Keratinocyte (primary cell): ENCODE results near the gene FA2H.

Experiments
- CTCF ChIP-seq, 3 experiments: IDR thresholded peaks in 1 of 3; conservative IDR thresholded peaks in 1 of 3; optimal IDR thresholded peaks in 1 of 3; 2 replicates in 2 of 3; 3 replicates in 1 of 3; pipeline versions ENCODE3 to v1.5.1; 2011; ENCODE audit warnings: low read length in 3 of 3, mild to moderate bottlenecking in 3 of 3, moderate library complexity in 2 of 3, control low read depth in 1 of 3, inconsistent platforms in 1 of 3; ENCODE audit not compliant: insufficient read depth in 2 of 3; ENCODE audit errors: extremely low read depth in 1 of 3
- EZH2 ChIP-seq: IDR thresholded peaks from one replicate; pipeline ENCODE4 v1.6.1; 2012; ENCODE audit warnings: inconsistent platforms, mild to moderate bottlenecking, low read length, moderate library complexity

GRCh38 chr16:74751658-74752057 is 23.0 kb downstream of the FA2H start:
- no peak for TF ChIP-seq EZH2
- TF ChIP-seq CTCF (optimal IDR thresholded peaks at IDR 0.05 in 1 of 3, IDR thresholded peaks at IDR 0.05 in 1 of 3, conservative IDR thresholded peaks at IDR 0.05 in 1 of 3; ENCODE audit: extremely low read depth in 1 of 3, insufficient read depth in 2 of 3, low read length in 3 of 3) = no peak
